ENCODE data around the gene C1orf210.

Gene C1orf210

DNA sequence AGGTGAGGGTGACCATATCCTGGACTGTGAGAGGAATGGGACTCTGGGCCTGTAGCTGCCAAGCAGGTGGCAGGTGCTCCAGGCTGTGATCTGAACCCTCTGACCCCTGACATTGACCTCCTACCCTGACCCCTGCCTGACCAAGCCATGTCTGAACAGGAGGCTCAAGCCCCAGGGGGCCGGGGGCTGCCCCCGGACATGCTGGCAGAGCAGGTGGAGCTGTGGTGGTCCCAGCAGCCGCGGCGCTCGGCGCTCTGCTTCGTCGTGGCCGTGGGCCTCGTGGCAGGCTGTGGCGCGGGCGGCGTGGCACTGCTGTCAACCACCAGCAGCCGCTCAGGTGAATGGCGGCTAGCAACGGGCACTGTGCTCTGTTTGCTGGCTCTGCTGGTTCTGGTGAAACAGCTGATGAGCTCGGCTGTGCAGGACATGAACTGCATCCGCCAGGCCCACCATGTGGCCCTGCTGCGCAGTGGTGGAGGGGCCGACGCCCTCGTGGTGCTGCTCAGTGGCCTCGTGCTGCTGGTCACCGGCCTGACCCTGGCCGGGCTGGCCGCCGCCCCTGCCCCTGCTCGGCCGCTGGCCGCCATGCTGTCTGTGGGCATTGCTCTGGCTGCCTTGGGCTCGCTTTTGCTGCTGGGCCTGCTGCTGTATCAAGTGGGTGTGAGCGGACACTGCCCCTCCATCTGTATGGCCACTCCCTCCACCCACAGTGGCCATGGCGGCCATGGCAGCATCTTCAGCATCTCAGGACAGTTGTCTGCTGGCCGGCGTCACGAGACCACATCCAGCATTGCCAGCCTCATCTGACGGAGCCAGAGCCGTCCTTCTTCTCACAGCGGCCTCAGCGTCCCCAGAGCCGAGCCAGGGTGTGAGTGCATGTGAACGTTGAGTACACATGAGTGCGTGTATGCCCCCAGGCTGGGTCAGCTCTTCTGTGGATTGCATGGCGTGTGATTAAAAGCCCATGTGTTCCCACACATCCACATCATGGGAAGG lies 12.5 kb downstream of the C1orf210 start:
- DNase-seq, result no peak

DNA sequence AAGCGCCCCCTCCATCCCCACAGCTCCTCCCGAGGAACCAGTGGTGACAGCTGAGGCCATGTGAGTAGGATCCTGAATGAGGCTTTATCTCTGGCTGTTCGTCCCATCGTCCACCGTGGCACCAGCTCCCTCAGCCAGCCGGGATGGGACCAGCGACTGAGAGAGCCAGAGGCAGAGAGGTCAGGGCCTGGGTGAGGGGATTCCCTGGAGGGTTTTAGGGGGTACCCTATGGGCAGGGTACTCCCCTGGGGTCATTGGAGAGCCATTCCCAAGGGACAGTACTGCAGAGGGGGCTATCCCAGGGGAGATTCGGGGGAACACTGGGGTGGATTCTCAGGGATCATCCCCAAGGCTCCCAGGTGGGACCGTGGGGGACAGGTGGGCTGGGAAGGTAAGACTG lies 13.2 kb downstream of the C1orf210 start:
- no peak for DNase-seq

DNA sequence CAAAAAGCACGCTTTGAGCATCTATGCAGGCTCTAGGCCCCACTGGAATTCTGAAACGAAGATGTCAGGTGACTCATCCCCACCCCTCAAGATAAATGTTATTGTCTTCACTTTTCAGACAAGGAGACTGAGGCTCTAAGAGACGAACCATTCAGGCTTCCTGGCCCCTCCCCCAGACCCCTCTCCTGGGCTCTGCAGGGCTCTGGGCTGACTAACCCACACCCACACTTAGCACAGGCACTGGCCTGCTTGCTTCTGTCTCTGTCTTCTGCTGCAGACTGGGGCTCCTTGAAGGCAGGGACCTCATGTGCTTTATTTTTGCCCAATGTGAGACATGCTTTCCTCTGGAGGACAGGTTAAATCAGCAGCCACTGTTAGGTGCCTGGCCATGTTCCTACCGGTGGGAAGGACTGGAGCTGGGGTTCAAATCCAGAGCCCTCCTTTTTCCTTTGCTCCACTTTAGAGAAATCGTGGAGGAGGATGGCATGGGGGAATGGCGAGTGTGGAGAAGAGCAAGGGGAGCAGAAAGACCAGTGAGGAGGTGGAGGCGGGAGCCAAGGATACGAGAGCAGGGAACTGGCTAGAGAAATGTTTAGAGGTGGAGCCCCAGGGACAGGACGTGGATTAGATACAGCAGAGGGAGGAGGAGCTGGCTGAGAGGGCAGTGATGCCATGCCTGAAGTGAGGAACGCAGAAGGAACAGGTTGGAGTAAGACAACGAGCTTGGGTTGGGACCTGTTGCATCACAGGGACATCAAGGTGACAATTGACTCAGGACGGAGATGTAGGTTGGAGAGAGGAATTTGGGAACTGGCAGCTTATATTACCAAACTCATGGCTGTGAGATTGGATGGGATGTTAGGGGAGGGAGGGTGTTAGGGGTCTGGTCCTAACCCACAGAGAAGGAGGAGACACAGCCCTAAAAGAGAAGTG lies 13.9 kb downstream of the C1orf210 start:
- DNase-seq, result no peak

DNA sequence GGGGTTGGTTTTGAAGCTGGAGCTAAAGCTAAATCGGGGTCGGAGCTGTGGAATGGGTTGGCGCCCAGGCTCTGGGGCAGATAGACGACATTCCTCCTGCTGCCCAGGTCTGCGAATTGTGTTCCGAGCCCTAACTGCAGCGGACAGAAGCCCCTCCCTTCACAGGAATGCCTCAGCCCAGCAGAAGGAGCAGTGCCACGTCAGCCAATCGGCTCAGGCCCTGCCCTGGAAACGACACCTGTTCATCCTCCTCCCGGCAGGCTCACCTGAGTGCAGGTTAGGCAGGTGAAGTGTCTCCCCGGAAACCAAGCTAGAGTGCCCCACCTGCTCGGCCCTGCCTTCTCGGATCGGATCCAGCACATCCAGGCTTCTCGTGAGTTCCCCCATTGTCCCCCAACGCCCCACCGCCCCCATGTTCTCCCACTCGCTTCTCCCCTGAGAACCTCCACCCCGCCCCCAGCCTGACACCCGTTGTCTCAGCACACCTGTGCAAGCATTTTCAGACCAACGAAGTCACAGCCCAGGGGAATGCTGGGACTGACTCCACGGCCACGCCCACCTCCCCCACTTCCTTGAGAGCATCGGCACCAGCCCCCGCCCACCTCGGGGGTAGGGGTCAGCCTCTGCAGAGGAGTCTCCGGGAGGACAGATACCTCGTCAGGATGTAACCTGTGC lies 14.8 kb downstream of the C1orf210 start:
- no peak for DNase-seq

DNA sequence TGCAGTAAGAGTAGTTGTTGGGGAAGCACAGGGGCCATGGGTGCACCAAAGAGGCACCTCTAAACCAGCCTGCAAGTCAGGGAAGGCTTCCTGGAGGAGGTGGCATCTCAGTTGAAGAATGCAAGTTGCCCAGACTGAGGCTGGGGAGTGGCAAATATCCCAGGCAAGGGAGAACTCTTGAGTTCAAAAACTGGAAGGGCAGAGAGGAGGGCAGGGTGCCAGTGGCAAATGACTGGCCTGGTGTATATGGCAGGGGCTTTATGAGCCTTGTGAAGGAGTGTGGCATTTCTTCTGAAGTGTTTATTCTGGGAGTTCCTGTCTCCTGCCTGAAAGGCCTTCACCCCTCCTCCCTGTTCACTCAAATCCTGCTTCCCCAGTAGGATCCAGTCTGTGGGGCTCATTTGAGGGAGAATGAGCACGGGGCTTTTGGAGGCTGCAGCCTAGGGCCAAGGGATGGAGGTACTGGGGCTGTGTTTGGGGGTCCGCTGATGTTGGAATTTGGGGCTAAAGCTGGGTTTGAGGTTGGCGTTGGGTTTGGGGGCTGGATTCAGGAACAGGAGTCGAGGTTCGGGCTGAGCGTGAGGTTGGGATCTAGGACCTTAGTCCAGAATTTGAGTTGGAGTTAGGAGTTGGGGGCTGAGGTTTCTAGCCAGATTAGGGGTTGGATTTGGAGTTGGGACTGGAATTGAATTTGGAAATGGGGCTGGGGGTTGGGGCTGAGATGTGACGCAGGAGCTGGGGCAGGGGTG lies 15.6 kb downstream of the C1orf210 start, which contains the start of gene TMEM125:
Gene TMEM125 (plus strand): TSS at position 357 of the 749 bp plus-strand sequence. CDS start 2,740 bp downstream, outside the sequence.
- no peak for DNase-seq

DNA sequence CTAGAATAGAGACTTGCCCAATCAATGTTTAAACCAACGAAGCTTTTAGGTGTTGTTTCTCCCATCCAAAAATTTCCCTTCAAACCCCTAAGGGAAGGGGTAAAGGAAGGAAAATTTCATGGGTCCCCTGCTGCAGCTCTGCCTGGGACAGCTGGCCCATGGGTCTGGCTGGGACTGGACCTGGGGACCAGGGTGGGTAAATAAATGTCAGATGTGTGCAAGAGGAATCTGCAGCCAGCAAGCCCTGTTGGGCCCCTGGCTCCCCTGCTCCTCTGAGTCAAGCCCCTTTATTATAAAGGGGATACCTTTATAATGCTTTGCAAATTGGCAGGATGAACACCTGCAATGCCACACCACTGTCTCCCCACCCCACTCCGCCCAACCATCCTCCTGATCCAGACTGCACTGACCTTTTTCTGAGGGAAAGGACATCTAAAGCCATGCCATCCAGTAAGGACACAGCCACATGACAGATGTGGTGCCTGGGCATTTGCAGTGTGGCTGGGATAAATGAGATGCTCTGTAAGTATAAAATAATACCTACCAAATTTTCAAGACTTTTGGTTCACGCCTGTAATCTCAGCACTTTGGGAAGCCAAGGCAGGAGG lies 17.5 kb downstream of the C1orf210 start:
- DNase-seq, result no peak

DNA sequence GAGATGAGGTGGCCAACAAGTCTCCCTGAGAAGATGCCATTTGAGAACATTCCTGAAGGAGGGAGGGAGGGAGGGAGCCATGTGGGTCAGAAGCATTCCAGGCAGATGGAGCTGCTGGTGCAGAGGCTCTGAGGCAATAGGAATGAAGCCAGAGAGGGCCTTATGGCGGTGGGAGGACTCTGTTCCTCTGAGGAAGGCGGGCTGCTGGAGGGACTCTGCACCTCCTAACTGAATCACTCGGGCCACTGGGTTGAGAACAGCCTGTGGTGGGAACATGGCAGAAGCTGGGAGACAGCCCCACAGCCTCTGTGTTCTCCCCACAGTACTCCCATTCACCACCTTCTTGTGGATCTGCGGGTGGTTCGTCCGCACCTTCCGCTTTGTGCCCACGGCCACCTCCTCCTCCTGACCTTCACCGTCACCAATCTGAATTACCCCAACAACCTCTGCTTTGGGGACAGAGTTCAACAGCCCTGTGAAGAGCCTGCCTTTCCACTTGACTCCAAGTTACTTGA lies 18.0 kb downstream of the C1orf210 start:
- DNase-seq, result no peak

DNA sequence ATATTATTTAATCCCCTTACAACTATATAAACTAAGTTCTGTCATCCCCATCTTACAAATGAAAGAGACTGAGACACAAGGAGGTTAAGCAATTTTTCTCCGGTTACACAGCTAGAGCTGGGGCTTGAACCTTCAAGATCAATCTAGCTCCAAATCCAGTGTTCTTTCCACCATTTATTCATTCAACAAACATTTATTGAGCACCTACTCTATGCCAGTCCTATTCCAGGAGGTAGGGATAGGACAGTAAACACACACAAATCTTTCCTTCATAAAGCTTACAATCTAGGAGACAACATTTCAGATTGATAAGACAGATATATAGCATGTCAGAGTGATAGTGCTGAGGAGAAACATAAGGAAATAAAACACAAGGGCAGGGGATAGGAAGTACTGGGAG lies 18.5 kb downstream of the C1orf210 start:
- DNase-seq, result no peak

DNA sequence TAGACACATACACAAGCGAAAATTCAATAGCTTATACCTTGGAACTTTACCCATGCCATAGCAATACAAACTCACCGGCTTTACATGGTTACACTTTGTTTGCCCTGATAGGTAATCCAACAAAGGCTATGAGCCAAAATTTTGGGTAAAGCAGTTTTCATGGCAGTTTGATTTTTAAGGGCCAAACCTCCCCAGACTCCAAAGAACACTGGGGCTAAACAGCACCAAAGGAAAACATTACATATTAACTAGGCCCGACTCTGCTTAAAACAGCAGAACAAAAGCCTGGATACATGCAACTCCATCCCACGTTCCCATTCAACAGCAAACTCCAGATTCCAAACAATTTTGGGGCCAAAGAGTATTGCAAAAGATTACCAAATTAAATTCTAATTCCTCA lies 19.9 kb downstream of the C1orf210 start:
- DNase-seq, result no peak

DNA sequence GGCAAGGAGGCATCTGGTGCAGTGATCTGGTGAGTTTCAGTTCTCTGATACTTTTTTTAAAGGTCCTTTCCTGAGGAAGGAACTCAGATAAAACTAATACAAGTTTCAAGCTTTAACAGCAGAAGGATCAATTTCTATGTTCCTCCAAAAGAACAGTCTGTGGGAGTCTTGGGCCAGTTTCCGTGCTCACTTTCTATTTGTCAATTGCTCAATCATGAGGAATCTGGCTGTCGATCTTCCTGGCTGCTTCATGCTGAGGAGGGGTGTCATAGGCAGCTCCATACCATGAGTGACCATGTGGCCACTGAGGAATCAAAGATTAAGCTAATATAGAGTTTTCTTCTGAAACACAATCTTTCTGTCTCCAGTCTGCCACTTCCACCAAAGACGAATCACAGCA lies 27.0 kb downstream of the C1orf210 start:
- no peak for DNase-seq

DNA sequence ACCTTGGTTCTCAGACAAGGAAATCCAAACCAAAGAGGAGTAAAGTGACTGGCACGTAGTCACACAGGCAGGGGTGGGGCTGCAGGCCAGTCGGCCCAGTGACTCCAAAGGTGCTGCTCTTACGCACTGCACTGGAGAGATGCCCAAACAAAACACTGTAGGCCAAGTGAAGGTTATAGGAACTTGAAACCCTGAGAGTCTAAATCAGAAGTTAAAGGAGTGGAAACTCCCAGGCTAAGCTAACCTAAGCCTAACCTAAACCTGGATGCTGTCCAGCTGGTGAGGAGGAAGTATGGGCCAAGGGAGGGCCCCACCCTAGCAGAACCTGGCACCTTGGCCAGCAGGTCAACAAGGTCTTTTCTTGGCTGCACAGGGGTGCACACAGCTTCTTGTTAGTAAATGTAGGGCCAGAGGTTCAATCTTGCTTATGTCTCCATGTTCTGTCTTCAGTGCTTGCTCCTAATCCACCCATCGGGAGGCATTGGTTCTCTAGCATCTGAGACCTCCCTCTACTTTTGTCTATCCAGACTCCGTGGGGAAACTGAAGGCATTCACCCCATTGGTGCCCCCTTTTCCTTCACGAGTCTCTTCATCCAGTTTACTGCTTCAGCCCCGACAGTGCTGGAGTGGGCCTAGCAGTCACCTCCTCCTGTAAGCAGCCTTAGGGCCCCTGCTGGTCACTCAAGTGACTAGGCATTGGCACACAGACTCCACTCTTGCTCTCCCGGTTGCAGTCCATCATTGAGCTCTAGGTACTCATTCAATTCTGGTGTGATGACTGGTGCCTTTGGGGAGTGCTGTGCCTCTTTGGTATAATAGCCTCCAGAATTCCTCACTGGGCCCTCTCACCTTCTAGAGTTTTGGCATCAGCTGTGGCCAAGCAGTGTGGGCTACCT lies 28.5 kb downstream of the C1orf210 start:
- no peak for DNase-seq

DNA sequence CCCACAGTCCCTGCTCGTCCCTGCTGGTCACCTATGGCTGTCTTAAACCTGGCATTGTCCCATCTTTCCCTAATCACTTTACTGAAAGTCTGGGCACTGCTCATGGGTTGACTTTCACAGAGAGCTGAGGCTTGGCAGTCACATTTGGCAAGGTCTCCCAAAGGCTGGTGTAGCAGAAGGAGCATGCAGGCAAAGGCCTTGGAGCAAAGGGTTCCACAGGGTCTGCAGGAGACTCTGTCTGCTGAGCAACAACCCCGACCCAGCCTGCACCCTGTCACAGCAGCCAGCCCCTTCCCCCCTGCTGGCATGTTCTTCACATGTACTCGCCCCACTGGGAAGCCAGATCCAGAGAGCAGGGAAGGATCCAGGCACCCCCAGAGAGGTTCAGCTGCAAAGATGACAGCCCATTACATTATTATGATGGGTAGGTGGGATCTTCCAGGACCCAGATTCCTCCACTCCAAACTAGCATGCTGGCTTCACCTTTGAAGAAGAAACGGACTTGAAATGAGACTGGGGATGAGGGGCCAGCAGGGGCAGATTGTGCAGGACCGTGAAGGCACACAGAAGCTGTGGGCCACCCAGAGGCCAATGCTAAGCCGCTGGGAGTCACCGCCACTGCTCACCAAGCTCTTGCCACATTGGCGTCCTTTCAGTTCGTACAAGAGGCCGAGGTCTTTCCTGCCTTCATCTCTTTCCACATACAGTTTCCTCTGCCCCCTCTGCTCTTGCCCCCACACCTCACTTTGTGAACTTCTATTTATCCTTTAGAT lies 29.8 kb downstream of the C1orf210 start:
- DNase-seq, result no peak

DNA sequence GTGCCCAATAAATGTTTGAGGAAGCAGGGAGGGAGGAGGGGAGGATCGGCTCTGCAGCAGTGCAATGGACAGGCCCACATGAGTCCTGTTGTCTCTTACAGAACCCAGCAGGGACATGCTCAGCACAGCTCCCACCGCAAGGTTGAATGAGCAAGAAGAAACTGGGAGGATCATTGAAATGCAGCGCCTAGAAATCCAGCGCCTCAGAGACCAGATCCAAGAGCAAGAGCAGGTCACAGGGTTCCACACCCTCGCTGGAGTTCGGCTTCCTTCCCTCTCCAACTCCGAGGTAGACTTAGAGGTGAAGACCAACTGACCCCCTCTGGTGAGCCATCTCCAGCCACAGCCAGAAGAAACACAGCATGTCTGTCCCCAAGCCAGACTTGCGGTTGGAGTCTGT lies 31.5 kb downstream of the C1orf210 start:
- DNase-seq, result no peak

DNA sequence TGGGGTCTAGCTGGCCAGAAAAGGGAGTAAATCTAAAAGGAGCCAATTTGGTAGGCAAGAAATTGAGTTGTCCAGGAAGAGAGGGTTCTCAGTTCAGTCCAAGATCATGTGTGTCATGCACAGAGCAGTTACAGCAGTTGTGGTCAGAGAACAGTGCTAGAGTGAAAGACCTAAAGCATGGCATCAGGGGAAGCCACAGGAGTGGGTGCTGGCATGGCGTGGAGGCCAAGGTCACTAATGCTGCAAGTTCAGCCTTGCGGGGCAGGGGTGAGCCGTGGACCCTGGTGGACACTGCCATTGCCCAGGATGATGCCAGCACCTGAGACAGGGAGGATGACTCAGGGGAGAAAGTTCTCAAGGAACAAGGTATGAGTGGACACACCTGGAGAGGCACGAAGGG lies 32.2 kb downstream of the C1orf210 start:
- no peak for DNase-seq

DNA sequence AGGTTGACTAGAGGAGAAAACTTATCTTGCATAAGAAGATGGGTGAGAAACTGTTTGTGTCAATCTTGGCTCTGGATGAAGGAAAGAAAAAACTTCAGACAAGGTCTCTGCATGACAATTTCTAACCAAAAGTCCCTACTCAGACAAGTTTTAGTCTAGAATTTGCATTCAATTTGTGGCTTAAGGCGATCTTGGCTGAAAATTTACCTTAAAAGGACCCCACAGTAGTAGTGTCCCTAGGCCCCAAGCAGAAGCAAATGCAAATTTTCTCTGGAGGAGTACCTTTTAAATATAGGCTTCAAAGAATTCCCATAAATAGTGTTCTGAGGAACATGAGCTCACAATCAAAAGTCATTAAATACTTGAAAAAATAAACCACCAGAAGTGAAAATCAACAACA lies 33.2 kb downstream of the C1orf210 start:
- DNase-seq, result no peak

DNA sequence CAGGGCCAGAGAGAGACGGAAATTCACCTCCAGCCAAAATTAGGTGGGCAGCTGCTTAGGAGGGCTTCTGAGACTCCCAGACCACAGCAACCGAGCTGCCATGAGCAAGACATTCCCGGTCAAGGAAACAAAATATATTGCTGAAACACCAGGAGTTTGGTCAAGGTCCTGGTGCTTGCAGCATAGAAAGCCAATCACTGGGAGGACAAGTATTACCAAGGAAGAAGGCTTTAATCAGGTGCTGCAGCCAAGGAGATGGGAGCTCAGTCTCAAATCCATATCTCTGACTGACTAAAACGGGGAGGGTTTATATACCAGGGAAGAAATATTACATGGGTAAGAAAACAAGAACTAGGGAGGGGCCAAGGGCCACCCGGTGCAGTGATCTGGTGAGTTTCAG lies 34.4 kb downstream of the C1orf210 start:
- no peak for DNase-seq

DNA sequence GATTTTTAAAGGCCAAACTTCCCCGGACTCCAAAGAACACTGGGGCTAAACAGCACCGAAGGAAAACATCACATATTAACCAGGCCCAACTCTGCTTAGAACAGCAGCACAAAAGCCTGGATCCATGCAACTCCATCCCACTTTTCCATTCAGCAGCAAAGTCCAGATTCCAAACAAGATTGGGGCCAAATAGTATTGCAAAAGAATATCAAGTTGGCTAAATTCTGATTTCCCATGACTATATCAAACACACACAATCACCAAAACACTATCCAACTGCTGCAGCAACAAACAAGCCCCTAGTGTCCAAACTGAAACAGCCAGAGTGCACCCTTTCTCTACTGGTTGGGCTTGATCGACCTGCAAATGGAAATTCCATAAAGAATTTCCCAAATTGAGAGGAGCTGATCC lies 35.0 kb downstream of the C1orf210 start:
- DNase-seq, result no peak

DNA sequence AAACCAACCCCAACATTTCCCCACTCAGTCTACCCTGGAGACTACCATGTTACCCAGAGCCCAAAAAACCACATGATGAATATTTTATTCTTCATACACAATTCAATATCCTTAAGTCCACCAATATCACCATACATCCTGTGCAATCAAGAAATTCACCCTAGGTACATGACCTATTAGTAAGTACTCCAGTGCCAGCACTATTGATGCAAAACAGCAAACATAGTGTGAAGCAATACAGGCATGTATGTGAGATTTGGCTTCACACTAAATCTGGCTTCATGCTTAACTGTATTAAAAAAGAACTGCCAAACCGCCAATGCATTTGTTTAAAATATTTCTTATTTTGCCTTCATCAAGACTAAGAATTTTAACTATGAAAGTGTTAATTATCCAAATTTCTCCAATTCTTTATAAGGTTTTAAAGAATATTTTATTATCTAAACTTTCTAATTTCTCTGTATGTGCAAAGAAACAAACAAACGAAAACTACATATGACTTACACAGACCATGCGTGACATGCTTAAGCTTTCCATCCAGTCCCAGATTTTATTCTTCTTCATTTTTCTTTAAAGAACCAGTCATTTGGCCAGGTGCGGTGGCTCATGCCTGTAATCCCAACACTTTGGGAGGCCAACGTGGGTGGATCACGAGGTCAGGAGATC lies 38.0 kb downstream of the C1orf210 start:
- DNase-seq, result no peak
